Stimulated activated effector memory CD8-positive, alpha-beta T cell treated with anti-CD3 and anti-CD28 coated beads, Interleukin-12 subunit alpha, Interleukin-12 subunit beta, amount 100 ng/mL, for 72 hours (primary cell): ENCODE data around the gene DUSP21.
A peak's percentile ranks its signal among the peaks of the same experiment; 100 is the strongest.
"Not testable (repeated sequence)": the region's sequence is repeated elsewhere in the genome, so short reads cannot be mapped to it uniquely, and the experiment has no call there.

Experiments
- ATAC-seq: fragments of 150-1000 bp; cut with Tn5 transposase; 2 replicates; pipeline ENCODE4 v1.10.0; 2021
- DNase-seq, 2 donors: peaks; one replicate each; pipeline ENCODE4 v3.0.0; 2021 to 2022; ENCODE audit warnings: low spot score in 2 of 2
- H3K27ac Mint-ChIP-seq: one replicate; pipeline ENCODE4 v1.8.0; 2022; ENCODE audit warnings: mild to moderate bottlenecking, mixed read lengths
- H3K36me3 Mint-ChIP-seq: one replicate; pipeline ENCODE4 v1.8.0; 2022; ENCODE audit warnings: mild to moderate bottlenecking, mixed read lengths
- H3K4me1 Mint-ChIP-seq: one replicate; pipeline ENCODE4 v1.8.0; 2022; ENCODE audit warnings: mixed read lengths
- H3K4me3 Mint-ChIP-seq: one replicate; pipeline ENCODE4 v1.8.0; 2022; ENCODE audit warnings: mild to moderate bottlenecking, mixed read lengths
- H3K9me3 Mint-ChIP-seq: one replicate; pipeline ENCODE4 v1.8.0; 2022; ENCODE audit warnings: mixed read lengths

DUSP21 gene

DNA sequence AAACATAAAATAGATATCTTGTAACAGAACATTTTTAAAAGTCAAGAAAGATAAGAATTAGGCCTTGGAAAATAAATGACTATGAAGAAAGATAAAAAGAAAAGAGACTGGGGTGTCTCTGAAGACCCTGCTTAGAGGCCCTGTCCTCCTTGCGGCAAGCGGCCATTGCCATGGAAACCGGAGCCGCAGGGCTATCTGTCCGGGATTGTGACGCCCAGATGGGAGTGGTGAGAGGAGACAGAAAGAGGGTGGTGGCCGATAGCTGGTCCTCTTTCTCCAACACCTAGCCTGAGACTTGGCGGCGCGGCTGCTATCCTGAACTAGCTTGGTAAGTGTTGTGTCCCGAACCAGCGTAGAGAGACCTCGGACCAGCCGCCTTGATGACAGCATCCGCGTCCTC lies at the start of gene DUSP21:
Gene DUSP21 (plus strand): TSS at position 269 of the 400 bp plus-strand sequence. CDS start 112 bp downstream, at position 381.
- ATAC-seq = no peak
- no peaks in the 10 kb centered on the region for H3K9me3 Mint-ChIP-seq
- DNase-seq = no peak
- H3K36me3 Mint-ChIP-seq = no peaks in the 10 kb centered on the region
- H3K27ac Mint-ChIP-seq = no peak within 1 kb of the TSS
- no peak within 1 kb of the TSS for H3K4me3 Mint-ChIP-seq
- no peaks in the 10 kb centered on the region for H3K4me1 Mint-ChIP-seq

DNA sequence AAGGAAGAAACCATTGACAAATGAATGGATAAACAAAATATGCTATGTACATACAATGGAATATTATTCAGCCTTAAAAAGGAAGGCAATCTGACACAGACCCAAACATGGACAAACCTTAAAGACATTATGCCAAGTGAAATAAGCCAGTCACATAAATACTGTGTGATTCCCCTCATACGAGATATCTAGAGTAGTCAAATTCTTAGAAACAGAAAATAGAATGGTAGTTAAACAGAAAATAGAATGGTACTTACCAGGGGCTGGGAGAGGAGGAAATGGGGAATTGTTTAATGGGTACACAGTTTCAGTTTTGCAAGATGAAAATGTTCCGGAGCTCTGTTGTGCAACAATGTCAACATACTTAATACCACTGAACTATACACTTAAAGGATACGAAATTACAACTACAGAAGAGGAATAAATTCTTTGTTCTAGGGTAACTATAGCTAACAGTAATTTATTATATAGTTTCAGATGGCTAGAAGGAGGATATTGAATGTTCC lies 47.8 kb upstream of the DUSP21 start:
- Mint-ChIP-seq H3K4me3 (no peak overlapping the region), H3K4me1 (no peaks in the 10 kb centered on the region), H3K9me3 (no peaks in the 10 kb centered on the region), H3K36me3 (no peaks in the 10 kb centered on the region), H3K27ac (no peak overlapping the region)
- DNase-seq (no peak), ATAC-seq (no peak)

DNA sequence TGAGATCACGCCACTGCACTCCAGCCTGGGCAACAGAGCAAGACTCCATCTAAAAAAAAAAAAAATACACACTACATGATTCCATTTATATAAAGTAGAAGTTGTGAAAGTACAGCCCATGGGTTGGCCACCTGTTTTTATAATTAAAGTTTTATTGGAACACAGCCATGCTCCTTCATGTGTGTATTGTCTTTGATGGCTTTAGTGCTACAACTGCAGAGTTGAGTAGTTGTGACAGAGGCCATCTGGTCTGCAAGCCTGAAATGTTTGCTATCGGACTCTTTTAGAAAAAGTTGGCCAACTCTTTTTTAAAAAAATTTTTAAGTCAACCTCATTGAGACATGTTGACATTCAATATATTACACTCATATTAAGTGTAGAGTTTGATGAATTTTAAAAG lies 41.2 kb upstream of the DUSP21 start:
- Mint-ChIP-seq H3K9me3 (no peaks in the 10 kb centered on the region), H3K4me3 (no peak overlapping the region), H3K36me3 (no peaks in the 10 kb centered on the region), H3K4me1 (no peaks in the 10 kb centered on the region), H3K27ac (no peak overlapping the region)
- DNase-seq (no peak), ATAC-seq (no peak)

GRCh38 chrX:44815681-44816080 lies 28.1 kb upstream of the DUSP21 start:
- DNase-seq (no peak), ATAC-seq (no peak)
- H3K36me3 Mint-ChIP-seq = no peaks in the 10 kb centered on the region
- H3K4me1 Mint-ChIP-seq = no peaks in the 10 kb centered on the region
- H3K9me3 Mint-ChIP-seq = no peaks in the 10 kb centered on the region
- H3K27ac Mint-ChIP-seq = no peak overlapping the region
- H3K4me3 Mint-ChIP-seq = no peak overlapping the region

GRCh38 chrX:44816367-44816766 lies 27.5 kb upstream of the DUSP21 start:
- ATAC-seq (no peak), DNase-seq (no peak)
- Mint-ChIP-seq H3K9me3 (no peaks in the 10 kb centered on the region), H3K27ac (no peak overlapping the region), H3K36me3 (no peaks in the 10 kb centered on the region), H3K4me1 (no peaks in the 10 kb centered on the region), H3K4me3 (no peak overlapping the region)

- ATAC-seq (no peak), DNase-seq (no peak)
- Mint-ChIP-seq H3K9me3 (peaks cover 3% of the 10 kb centered on the region), H3K27ac (no peak overlapping the region), H3K4me3 (no peak overlapping the region), H3K36me3 (no peaks in the 10 kb centered on the region), H3K4me1 (no peaks in the 10 kb centered on the region)
These were observed 26.8 kb upstream of the DUSP21 start for GRCh38 chrX:44817029-44817428.

DNA sequence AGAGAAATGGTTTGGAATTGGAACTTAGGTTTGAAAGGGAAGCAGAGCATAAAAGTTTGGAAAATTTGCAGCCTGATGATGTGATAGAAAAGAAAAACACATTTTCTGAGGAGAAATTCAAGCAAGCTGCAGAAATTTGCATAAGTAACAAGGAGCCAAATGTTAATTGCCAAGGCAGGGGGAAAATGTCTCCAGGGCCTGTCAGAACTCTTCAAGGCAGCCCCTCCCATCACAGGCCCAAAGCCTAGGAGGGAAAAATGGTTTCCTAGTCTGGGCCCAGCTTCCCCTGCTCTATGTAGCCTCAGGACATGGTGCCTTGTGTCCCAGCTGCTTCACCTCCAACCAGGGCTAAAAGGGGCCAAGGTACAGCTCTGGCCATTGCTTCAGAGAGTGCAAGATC lies 21.2 kb upstream of the DUSP21 start:
- H3K4me1 Mint-ChIP-seq = no peaks in the 10 kb centered on the region

GRCh38 chrX:44823193-44823592 lies 20.6 kb upstream of the DUSP21 start:
- not testable (repeated sequence) for ATAC-seq, H3K4me1 Mint-ChIP-seq, DNase-seq, H3K9me3 Mint-ChIP-seq, H3K27ac Mint-ChIP-seq, H3K4me3 Mint-ChIP-seq, H3K36me3 Mint-ChIP-seq

More for the DNA sequence above, 21.2 kb upstream of the DUSP21 start:
- Mint-ChIP-seq H3K9me3 (peaks cover 4% of the 10 kb centered on the region), H3K27ac (no peak overlapping the region), H3K4me3 (no peak overlapping the region), H3K36me3 (no peaks in the 10 kb centered on the region)
- ATAC-seq = no peak
- no peak for DNase-seq

GRCh38 chrX:44828008-44828605 lies 15.7 kb upstream of the DUSP21 start:
- DNase-seq (no peak), ATAC-seq (no peak)
- no peaks in the 10 kb centered on the region for H3K4me1 Mint-ChIP-seq
- no peak overlapping the region for H3K27ac Mint-ChIP-seq
- H3K4me3 Mint-ChIP-seq = no peak overlapping the region
- H3K9me3 Mint-ChIP-seq = no peaks in the 10 kb centered on the region
- no peaks in the 10 kb centered on the region for H3K36me3 Mint-ChIP-seq

GRCh38 chrX:44829832-44830231 lies 14.0 kb upstream of the DUSP21 start:
- no peak for ATAC-seq
- Mint-ChIP-seq H3K4me3 (no peak overlapping the region), H3K27ac (no peak overlapping the region), H3K4me1 (no peaks in the 10 kb centered on the region), H3K9me3 (no peaks in the 10 kb centered on the region), H3K36me3 (no peaks in the 10 kb centered on the region)
- DNase-seq = no peak

DNA sequence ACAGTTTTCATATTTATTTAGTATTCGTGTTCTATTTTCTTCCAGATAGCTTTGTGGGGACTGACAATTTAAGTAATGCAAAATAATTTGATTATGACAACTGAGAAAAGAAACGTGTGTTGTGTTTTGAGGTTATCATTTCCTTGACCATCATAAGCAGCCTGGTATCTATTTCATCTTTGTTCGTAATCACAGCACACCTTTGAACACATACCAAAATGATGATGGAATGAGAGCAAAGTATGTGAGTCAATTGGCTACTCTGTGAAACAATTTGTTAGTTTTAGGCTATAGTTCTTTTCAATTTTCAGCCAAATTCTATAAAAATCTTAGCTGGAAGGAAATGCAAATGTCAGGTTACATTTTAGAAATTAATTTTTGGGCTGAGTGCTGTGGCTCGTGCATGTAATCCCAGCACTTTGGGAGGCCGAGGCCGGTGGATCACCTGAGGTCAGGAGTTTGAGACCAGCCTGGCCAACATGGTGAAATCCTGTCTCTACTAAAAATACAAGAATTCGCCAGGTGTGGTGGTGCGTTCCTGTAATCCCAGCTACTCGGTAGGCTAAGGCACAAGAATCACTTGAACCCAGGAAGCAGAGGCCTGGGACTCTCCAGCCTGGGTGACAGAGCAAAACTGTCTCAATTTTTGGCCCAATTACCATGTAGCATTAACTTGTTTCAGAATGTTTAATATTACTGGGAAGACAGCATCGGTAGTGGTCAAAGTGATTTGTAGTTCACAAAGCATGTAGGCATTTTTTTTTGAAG lies 1.1 kb upstream of the DUSP21 start:
- Mint-ChIP-seq H3K9me3 (no peaks in the 10 kb centered on the region), H3K4me1 (no peaks in the 10 kb centered on the region), H3K36me3 (no peaks in the 10 kb centered on the region), H3K27ac (no peak overlapping the region), H3K4me3 (no peak overlapping the region)
- ATAC-seq (no peak), DNase-seq (no peak)

- Mint-ChIP-seq H3K4me1 (no peaks in the 10 kb centered on the region), H3K9me3 (no peaks in the 10 kb centered on the region), H3K27ac (no peak overlapping the region), H3K4me3 (no peak overlapping the region), H3K36me3 (no peaks in the 10 kb centered on the region)
- ATAC-seq = no peak
- DNase-seq = no peak
These were observed 511 bp upstream of the DUSP21 start for GRCh38 chrX:44843318-44843702.

GRCh38 chrX:44844204-44844603 lies 383 bp downstream of the DUSP21 start:
- H3K9me3 Mint-ChIP-seq = no peaks in the 10 kb centered on the region
- H3K36me3 Mint-ChIP-seq = no peaks in the 10 kb centered on the region
- DNase-seq = no peak
- no peak overlapping the region for H3K4me3 Mint-ChIP-seq
- no peak for ATAC-seq
- no peaks in the 10 kb centered on the region for H3K4me1 Mint-ChIP-seq
- H3K27ac Mint-ChIP-seq = no peak overlapping the region

DNA sequence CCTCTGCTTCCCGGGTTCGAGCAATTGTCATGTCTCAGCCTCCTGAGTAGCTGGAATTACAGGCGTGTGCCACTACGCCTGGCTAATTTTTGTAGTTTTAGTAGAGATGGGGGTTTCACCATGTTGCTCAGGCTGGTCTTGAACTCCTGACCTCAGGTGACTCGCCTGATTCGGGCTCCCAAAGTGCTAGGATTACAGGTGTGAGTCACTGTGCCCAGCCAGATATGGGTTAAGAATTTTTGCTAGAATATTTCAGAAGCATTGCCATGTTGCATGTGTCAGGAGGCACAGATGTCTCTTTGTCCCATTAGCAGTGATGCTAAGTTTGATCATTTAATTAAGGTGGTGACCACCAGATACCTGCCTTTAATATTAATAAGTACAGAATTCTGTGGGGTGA lies 7.1 kb downstream of the DUSP21 start:
- not testable (repeated sequence) for DNase-seq, H3K4me3 Mint-ChIP-seq, H3K9me3 Mint-ChIP-seq, ATAC-seq, H3K4me1 Mint-ChIP-seq, H3K27ac Mint-ChIP-seq, H3K36me3 Mint-ChIP-seq

DNA sequence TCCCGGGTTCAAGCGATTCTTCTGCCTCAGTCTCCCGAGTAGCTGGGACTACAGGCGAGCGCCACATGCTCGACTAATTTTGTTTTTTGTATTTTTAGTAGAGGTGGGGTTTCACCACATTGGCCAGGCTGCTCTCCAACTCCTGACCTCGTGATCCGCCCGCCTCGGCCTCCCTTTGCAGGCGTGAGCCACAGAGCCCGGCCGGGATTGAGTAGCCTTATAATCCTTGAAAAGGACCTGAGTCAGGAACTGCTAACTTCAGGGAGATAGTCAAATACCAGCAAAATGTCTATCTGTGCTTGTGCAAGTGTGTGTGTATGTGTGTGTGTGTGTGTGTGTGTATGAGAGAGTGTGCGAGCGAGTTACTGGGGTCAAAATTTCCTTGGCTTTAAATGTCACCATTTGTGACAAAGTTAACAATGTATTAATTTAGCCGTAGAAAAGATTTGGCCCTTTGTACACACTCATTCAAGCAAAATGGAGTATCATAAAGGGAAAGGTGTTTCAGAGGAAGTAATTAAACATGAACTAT lies 27.4 kb downstream of the DUSP21 start:
- no peaks in the 10 kb centered on the region for H3K4me1 Mint-ChIP-seq

More for the DNA sequence above, 27.4 kb downstream of the DUSP21 start:
- no peak for DNase-seq
- Mint-ChIP-seq H3K27ac (no peak overlapping the region), H3K36me3 (no peaks in the 10 kb centered on the region), H3K4me3 (peak overlapping the region; percentile 77), H3K9me3 (no peaks in the 10 kb centered on the region)
- ATAC-seq = no peak
